Kidney epithelial cell (primary cell): ENCODE measurements around the gene LONRF2. TPM values are rescaled to one million over a fixed set of nuclear protein-coding genes. Genes with fewer than 3 reads are reported as not detected.

Experiments used
- DNase-seq: peaks from one replicate; pipeline ENCODE4 v3.0.0-alpha.2; 2010; ENCODE audit warnings: low read depth
- H3K27me3 ChIP-seq: 2 replicates; pipeline ENCODE4 v1.6.0; 2011; ENCODE audit warnings: low read length; ENCODE audit not compliant: control insufficient read depth, insufficient read depth
- H3K36me3 ChIP-seq: 2 replicates; pipeline ENCODE4 v1.5.1; 2011; ENCODE audit warnings: low read length; ENCODE audit not compliant: control insufficient read depth, insufficient read depth
- H3K4me3 ChIP-seq: 2 replicates; pipeline ENCODE4 v1.5.1; 2011; ENCODE audit warnings: low read depth, mild to moderate bottlenecking, control low read depth, low read length
- total RNA-seq: library from RNA; depleted of rRNA; stranded (reverse); fragments of >200 nt; gene quantifications from 2 replicates; pipeline ENCODE4 v1.2.3, GENCODE V29; 2015
- TF ChIP-seq, protein P1 (sequence below): IDR thresholded peaks from 2 replicates; pipeline ENCODE4 v1.5.1; 2011; ENCODE audit warnings: mild to moderate bottlenecking, moderate library complexity, low read length, control low read depth, inconsistent platforms; ENCODE audit not compliant: insufficient read depth, poor library complexity, severe bottlenecking

LONRF2 gene
- total RNA-seq, 1 donor from 2014 or later: 3.3 TPM

DNA sequence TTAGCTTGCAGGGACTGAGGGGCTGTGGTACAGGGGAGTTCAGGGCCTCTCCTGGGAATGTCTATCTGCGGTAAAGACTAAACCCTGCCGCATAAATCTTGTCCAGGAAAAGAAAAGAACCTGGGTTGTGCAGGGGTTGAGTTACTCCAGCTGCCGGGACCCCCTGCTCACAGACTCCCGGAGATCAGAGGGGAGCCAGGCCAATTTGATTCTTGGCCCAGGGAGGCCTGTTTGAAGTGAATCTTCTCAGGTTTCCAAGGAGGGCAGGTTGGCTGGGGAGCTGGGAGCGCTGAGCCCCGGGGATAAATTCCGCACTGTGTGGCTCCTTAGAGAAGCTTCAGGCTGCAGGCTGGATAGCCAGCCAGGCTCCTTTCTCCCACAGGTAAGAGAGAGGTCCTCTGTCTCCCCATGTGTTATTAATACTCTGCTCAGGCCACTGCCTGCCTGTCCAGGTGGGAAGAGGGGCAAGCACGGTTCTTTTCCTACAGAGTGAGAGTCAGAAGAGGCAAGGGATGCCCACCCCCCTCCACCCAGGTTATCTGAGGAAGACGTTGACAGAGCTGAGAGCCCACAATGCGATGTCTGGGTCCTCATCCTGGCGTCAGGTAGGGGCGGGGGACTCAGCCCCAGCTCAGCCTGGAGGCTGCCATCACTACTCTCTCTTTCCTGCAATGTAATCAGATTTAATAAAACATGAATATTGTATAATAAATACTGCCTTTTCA lies 82.7 kb downstream of the LONRF2 start:
- TF ChIP-seq, protein P1, sequence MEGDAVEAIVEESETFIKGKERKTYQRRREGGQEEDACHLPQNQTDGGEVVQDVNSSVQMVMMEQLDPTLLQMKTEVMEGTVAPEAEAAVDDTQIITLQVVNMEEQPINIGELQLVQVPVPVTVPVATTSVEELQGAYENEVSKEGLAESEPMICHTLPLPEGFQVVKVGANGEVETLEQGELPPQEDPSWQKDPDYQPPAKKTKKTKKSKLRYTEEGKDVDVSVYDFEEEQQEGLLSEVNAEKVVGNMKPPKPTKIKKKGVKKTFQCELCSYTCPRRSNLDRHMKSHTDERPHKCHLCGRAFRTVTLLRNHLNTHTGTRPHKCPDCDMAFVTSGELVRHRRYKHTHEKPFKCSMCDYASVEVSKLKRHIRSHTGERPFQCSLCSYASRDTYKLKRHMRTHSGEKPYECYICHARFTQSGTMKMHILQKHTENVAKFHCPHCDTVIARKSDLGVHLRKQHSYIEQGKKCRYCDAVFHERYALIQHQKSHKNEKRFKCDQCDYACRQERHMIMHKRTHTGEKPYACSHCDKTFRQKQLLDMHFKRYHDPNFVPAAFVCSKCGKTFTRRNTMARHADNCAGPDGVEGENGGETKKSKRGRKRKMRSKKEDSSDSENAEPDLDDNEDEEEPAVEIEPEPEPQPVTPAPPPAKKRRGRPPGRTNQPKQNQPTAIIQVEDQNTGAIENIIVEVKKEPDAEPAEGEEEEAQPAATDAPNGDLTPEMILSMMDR: no peak
- H3K4me3 ChIP-seq: no peak overlapping the region
- H3K27me3 ChIP-seq: no peaks in the 10 kb centered on the region
- DNase-seq: no peak
- no peaks in the 10 kb centered on the region for H3K36me3 ChIP-seq

DNA sequence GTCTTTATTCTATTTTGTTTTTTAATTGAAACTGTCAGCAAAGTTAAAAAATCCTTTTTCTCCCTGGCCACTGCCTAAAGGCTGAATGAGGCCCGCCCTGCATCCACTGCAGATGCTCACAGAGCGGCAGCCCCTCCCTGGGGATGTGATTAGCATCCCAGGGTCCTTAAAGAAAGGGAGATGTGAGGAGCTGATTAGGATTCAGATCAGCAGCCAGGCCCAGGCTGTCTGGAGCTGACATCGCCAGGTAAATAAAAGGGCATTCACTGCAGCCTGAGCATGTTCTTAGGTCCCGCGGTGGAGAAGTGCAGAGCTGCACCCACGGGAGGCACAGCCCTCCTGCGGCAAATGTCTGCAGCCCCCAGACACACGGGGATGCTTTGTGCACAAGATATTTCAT lies 83.8 kb downstream of the LONRF2 start:
- no peaks in the 10 kb centered on the region for H3K27me3 ChIP-seq
- DNase-seq: no peak
- no peak overlapping the region for H3K4me3 ChIP-seq
- TF ChIP-seq, protein P1: no peak
- no peaks in the 10 kb centered on the region for H3K36me3 ChIP-seq

DNA sequence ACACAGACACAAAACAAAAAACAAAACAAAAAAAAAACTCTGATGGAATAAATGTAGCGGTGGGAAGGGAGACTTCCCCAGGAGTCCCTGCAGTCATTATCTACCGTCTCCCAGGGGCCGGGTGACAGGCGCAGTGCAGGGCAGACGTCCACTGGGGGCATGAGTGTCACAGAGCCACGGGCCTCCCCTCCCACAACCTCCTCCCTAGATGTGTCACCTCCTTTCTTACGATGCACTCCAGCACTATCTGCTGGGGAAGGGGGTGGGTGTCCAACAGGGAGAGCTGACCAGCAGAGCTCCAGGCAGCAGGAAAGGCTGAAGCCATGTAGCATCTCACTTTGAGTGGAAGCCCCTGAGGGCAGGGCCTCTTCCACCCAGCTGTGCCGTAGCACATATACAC lies 84.5 kb downstream of the LONRF2 start:
- Histone ChIP-seq H3K4me3 (no peak overlapping the region), H3K36me3 (no peaks in the 10 kb centered on the region), H3K27me3 (no peaks in the 10 kb centered on the region)
- TF ChIP-seq, protein P1: no peak
- DNase-seq: no peak

DNA sequence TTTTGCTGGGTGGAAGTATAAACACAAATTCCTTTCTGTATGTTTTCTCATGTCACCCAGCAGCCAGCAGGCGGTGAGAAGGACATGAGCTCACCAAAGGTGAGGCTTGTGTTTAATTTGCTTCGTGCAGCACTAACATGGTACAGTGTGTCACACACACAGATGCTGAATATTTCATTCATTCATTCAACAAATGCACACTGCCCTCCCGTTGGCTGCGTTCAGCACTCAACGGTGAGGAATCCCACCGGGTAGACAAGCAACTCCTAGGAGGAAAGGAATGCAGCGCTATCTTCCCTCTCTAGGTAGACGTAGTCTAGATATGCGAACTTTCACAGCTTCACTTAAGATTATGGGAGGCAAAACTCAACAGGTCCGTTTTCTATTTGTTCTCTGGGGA lies 85.1 kb downstream of the LONRF2 start:
- TF ChIP-seq, protein P1: no peak
- Histone ChIP-seq H3K27me3 (no peaks in the 10 kb centered on the region), H3K4me3 (no peak overlapping the region), H3K36me3 (no peaks in the 10 kb centered on the region)
- DNase-seq: no peak

DNA sequence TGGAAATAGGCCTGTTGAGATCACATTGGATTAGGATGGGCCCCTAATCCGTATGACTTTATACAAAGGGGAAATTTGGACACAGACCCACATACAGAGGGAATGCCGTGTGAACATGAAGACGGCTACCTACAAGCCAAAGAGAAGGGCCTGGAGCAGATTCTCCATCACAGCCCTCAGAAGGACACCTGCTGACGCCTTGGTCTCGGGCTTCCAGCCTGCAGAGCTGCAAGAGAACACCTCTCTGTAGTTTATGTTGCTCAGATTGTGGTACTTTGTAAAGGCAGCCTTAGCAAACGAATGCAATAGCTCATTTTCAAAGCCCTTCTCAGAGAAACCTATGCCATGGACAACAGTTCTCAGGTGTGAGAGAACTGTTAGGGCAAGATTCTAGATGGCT lies 86.1 kb downstream of the LONRF2 start:
- TF ChIP-seq, protein P1: no peak
- H3K4me3 ChIP-seq: no peak overlapping the region
- no peaks in the 10 kb centered on the region for H3K36me3 ChIP-seq
- no peaks in the 10 kb centered on the region for H3K27me3 ChIP-seq
- DNase-seq: no peak

DNA sequence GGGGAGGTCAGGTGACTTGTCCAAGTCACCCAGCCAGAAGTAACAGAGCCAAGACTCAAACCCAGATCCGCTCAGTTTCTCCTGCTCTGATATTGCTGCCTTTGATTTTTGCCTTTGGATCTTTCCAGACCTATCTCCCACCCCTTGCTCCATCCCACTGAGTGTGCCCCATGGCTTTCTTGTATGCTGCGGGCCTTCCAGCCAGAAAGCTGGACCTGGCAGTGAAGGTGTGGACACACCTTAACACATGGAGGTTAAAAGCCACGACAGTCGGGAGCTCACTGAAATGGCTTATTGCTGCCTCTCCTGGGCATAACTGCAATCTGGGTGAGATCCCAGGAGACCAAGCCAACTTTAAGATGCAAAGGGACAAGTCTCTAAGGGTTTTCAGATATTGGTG lies 86.7 kb downstream of the LONRF2 start:
- no peak overlapping the region for H3K4me3 ChIP-seq
- TF ChIP-seq, protein P1: no peak

More for the DNA sequence above, 86.7 kb downstream of the LONRF2 start:
- Histone ChIP-seq H3K27me3 (no peaks in the 10 kb centered on the region), H3K36me3 (no peaks in the 10 kb centered on the region)
- no peak for DNase-seq
